NCI-H1417 (cell line): Measurements from ENCODE around the gene FAM111B.
"Not testable (repeated sequence)": the region's sequence is repeated elsewhere in the genome, so short reads cannot be mapped to it uniquely, and the experiment has no call there.

Experiments used
- DNase-seq, 3 experiments: peaks; one replicate each; lab custom pipeline; 2025; lab: John Stamatoyannopoulos, UW

FAM111B gene

GRCh38 chr11:59106363-59107336 lies at the start of gene FAM111B:
TSS of gene FAM111B (plus strand) at chr11:59107237. CDS start at chr11:59109626, 2,389 bp downstream.
- peak; percentile 95 to 99 (median 99) for DNase-seq

DNA sequence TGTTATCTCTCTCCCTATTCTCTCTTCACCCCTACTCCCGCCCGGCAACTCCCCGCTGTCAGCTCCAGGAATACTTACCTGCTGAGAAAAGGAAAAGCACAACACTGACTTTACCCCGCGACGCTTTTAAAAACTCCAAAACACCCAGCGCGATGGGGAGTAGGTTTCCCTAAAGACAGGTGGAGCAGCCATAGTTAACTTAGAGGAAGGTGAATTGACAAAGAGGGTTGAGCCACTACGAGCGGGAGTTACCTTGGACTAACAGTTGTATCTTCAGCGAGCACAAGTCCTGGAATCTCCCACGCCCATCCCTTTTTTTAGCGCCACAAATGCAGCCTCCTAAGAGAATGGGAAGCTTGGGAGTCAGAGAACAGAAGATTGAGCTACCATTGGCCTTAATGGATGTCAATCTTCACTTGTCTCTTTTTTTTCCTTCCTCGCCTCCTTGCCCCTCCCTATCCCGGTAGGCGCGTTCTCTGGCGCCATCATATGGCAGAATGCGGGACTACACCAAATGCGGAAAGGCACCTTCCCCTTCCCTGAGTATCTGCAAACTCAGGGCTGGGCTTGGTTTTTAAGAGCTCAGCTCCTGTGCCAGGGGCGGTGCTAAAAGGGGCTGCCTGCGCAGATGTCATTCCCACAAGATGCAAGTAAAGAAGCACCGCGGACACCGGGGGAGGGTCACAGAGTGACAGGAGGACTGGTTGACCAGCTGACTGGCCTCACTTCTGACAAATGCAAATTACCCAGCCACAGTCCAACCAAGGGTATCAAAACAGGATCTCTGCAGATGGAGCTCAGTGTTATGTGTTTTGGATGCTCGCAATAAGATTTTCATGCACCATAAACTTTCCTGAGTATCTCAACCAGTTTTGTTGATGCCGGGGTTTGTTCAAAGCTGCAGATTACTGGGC lies 48.7 kb upstream of the FAM111B start:
- DNase-seq, result peak; percentile 78 to 98 (median 90)

GRCh38 chr11:59060096-59060495 lies 46.9 kb upstream of the FAM111B start:
- DNase-seq, result not testable (repeated sequence)

DNA sequence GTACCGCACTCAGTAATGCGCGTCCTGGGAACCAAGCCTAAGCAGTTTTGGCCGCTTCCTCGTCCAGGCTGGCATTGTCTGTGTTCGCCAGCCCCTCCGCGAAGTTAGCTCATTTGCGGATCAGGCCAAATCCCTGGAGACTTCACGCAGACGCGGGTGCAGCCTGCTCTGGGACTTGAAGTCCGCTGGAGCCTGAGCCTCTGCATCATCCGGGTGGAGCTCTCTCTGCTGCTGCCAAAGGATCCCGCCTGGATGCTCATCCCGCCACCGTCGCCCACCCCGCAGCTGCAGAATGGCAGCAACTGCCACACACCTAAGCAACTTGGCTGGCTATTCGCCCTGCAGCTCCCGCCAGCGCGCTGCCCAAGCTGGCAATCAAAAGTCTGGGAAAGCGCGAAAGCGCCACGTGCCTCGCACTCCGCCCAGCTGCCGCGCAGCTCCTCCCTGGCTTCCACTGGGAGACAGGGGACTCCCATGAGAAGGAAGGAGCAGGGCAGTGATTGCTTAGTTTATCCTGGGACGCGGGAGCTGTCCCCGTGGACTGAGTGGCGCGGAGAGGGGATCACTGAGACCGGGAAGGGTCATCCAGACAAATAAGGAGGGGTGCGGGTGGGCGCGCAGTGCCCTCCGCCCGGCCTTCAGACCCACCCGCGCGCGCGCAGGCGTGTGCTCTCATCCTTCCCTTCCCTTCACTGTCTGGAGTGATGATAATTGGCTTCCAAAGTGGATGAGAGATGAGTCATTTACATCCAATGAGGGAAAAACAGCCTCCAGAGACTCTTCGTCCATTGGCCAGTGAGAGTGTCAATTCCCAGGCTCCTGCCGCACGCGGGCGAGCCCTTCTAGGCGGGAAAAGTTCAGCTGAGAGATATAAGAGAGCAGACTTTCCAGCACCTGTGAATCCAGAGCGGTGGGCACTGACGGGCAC lies 44.2 kb upstream of the FAM111B start:
- DNase-seq, result no peak

GRCh38 chr11:59063996-59064727 lies 42.9 kb upstream of the FAM111B start:
- not testable (repeated sequence) for DNase-seq

- DNase-seq, result no peak
Observed at GRCh38 chr11:59069087-59069486, 38.0 kb upstream of the FAM111B start.

DNA sequence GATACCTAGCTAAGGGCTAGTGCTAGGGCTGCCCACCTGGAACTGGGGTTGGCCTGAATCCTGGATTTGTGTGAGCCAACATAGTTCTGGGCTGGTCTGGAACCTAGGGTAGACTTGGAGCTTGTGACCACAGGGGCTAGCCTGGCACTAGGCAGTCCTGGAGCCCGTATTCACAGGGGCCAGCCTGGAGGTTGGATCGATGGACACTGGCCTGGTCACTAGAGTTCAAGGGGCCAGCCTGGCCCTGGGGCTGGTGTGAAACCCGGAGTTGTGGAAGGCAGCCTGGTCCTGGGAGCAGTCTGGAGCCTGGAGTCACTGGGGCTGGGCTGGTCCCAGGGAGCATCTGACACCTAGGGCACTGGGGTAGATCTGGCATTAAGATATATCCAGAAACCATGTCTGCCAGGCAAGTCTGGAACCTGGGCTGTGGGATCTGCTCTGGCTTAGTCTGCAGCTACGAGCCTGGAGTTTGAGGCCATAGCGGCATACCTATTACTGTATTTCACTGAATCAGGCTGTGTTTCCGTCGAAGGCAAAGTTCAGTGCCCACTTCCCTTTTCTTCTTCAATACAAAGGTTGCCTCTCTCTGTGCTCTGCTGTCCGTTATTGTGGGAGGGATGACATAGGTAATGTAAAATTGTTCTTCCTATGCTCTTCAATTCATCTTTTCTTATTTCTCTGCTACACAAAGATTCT lies 30.0 kb upstream of the FAM111B start:
- DNase-seq, result no peak

GRCh38 chr11:59078435-59078834 lies 28.6 kb upstream of the FAM111B start:
- no peak for DNase-seq

DNA sequence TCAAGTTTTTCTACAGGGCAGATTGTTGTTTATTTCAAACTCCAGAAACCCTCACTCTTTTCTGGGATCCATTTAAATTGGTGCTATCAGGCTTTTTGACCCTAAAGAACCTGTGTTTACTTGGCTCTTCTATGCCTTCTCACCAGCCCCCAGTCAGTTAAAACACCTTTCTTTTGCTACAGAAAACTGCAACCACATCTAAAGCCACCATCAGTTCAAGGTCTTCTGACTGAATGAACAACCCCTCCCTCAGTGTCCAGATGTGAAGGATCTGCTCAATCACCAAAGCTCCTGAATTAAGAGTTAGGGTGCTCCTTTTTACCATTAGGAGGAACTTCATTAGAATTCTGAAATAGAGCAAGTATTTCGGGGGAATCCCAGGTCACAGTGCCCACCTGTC lies 28.0 kb upstream of the FAM111B start:
- no peak for DNase-seq

DNA sequence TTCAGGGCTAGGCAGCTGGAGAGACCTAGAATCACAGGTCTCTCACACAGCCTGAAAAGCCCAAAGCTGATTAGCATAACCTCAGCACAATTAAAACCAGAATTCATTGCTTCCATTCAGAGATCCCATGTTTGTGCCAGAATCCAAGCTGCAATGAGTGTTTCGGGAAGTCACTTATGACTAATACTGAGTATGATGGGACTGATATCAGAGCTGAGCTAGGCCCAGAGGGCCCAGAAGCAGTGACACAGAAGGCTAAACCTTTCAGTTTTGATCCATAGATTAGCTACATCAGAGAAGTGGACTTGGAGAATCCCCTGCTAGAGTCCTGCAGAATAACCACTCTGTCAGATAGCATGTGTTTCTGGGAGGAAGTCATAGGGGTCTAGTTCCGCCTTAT lies 26.6 kb upstream of the FAM111B start:
- not testable (repeated sequence) for DNase-seq

GRCh38 chr11:59081430-59082020 lies 25.5 kb upstream of the FAM111B start:
- DNase-seq, result not testable (repeated sequence)

DNA sequence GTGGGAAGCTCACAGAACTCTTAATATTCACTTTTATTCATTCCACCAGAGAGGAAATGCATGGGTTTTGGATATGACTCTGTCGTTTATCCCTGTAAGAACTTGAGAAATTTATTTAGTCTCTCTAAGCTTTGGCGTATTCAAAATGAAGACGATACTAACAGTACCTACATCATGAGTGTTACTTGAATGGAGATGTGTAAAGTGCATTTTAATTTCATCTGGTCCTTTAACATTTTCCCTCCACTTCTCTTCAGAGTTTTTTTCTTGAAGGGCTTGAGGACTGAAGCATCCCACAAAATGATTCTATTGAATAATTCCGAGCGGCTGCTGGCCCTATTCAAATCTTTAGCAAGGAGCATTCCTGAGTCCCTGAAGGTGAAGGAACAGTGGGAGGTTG lies 21.0 kb upstream of the FAM111B start, which contains the start of gene GLYATL1B:
GLYATL1B (plus strand) TSS at position 301 of the 400 bp plus-strand sequence; CDS start at position 301, 0 bp downstream.
- DNase-seq, result not testable (repeated sequence)

- DNase-seq, result no peak
Observed at GRCh38 chr11:59088162-59088561, 18.9 kb upstream of the FAM111B start.

DNA sequence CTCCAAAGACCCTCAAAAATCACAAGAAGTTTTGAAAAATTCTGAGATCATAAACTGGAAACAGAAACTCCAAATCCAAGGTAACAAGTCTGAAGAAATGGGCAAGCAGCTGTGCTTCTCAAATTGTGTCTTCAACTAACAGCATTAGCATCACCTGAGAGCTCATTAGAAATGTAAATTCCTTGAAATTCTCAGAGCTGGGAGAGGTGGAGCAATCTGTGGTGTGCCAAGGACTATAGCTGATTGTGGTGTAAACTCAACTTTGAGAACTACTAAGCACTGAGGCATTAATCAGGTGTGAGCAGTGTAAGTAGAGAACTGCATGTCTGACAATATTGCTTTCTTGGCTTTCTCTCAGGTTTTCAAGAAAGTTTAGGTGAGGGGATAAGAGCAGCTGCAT lies 13.5 kb upstream of the FAM111B start:
- not testable (repeated sequence) for DNase-seq

DNA sequence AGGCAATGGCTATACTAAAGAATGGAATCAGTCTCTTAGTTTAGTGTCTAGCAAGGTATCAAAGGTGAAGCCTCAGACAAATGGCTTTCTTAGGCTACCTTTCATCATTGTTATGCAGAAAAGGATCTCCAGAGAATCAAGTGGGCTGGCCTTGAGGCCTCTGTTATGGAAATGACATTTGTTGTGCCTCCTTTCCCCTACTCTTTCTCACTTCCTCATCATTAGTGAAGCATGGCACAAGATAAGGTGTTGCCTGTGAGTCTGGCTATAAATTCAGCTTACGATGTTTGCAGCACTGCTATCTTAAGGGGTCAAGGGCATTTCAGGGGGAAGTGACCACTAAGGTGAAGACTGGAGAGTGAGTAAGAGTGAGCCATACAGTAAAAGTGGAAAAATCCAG lies 11.8 kb upstream of the FAM111B start:
- not testable (repeated sequence) for DNase-seq

- not testable (repeated sequence) for DNase-seq
Observed at GRCh38 chr11:59095972-59096575, 11.0 kb upstream of the FAM111B start.

GRCh38 chr11:59097113-59097708 lies 9.8 kb upstream of the FAM111B start:
- peak in 2 of 3 experiments; percentile 25 to 71 for DNase-seq

DNA sequence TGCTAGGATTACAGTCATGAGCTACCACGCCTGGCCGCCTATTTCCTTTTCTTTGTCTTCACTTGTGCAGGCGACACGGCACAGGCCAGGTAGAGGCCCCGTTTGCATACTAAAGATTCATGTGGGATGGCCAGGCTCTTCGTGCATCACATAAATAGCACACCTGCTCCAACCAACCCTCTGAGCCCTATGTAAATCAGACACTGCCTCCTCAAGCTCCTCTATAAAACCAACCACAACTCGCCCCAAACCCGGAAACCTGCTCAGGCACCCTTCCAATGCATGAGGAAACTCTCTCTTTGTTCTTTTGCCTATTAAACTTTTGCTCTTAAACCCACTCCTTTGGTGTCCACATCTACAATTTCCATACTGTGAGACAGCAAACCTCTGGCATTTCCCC lies 9.1 kb upstream of the FAM111B start:
- not testable (repeated sequence) for DNase-seq
